AG09319 (cell line): ENCODE data around the gene HS6ST3.

Experiments
- DNase-seq: peaks from one replicate; pipeline ENCODE4 v3.0.0-alpha.2; 2010; ENCODE audit warnings: low read depth; ENCODE audit errors: extremely low read depth
- CTCF ChIP-seq: IDR thresholded peaks from 2 replicates; pipeline ENCODE4 v1.5.1; 2011; ENCODE audit warnings: low read depth, mild to moderate bottlenecking, inconsistent platforms, low read length, moderate library complexity

HS6ST3 gene

DNA sequence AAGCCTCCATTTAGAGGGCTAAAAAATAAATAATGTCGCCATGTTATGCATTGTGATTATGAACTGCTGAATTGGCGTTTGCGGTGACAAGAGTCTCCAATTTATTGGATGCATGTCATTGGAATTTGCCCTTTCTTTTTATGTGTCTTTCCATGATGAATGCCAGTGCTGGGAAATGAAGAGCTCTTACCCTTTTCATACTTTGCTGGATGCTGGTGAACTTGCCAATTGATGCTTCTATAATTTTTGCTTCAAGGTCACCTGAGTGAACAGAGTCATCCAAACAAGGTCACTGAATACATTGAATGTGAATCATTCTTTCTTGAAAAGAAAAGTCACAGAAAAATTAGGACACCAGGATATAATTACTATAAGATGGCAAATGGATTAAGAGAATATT, 556.2 kb downstream of the HS6ST3 start:
- no peak for TF ChIP-seq CTCF
- DNase-seq, result no peak

GRCh38 chr13:96646515-96647211, 556.8 kb downstream of the HS6ST3 start:
- no peak for DNase-seq
- TF ChIP-seq CTCF, result no peak

DNA sequence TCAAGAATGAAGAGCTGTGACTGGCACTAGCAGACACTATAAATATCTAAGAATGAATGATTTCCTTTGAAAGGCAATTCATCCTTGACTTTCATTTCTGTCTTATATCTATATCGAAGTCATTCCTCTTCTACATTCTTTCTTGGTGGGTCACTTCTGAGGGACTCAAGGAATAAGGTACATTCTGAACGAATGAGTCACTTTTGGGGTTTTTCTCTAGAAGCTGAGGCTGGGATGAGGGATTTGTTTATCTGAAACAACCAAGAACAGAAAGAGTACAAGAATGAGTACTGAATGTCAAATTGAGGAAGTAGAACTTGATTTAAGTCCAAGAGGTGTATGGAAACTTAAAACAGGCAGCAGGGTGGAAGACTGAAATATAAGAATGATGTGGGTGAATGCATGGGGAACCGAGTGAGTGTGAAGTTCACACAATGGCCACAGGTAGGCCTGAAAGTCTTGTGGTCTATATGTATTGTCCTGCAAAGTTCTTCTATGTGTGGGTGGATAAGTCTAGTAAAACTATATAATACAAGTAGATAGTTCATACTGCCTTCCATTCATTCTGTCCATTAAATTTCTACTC, 560.5 kb downstream of the HS6ST3 start:
- no peak for DNase-seq
- TF ChIP-seq CTCF, result no peak

DNA sequence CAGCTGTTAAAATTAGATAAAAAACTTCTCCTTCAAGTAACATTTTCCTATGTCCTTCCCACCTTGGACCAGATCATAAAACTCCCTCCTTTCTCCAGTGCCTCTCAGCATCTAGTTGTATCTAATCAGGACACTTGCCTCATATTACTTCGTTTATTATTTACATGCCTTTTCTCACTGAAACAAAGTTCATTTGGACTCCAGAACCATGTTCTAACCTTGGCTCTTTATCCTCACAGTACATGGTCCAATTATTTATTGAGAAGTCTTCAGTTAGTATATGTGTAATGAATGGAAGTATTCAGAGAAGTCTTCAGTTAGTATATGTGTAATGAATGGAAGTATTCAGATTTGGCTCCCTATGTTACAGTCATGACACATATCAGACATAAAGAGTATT, 561.7 kb downstream of the HS6ST3 start:
- TF ChIP-seq CTCF, result no peak
- no peak for DNase-seq

DNA sequence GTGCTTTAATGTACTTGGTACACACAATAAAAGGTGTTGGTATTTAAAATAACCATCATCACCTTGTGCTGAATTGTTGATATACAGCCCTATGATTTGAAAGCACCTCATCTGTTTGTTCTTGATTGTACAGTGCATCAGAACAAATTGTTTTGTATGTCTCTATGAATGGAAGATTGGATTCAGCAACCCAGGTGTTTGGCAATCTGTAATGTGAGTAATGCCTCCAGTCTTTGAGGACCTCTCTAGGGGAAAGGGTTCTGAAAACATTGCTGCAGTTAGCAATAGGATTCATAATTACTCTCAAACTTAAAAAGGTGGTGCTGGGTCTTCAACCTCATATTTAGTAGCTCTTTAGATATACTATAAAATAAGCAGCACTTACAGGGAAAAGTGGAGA, 562.6 kb downstream of the HS6ST3 start:
- TF ChIP-seq CTCF, result no peak
- DNase-seq, result no peak

- DNase-seq, result no peak
- no peak for TF ChIP-seq CTCF
Measured at GRCh38 chr13:96661612-96662011, 571.7 kb downstream of the HS6ST3 start.

GRCh38 chr13:96662036-96662435, 572.1 kb downstream of the HS6ST3 start:
- no peak for DNase-seq
- no peak for TF ChIP-seq CTCF
